Measurements from ENCODE around the gene TRAPPC12.
"Not testable (repeated sequence)": the region's sequence is repeated elsewhere in the genome, so short reads cannot be mapped to it uniquely, and the experiment has no call there.

The TRAPPC12 gene

DNA sequence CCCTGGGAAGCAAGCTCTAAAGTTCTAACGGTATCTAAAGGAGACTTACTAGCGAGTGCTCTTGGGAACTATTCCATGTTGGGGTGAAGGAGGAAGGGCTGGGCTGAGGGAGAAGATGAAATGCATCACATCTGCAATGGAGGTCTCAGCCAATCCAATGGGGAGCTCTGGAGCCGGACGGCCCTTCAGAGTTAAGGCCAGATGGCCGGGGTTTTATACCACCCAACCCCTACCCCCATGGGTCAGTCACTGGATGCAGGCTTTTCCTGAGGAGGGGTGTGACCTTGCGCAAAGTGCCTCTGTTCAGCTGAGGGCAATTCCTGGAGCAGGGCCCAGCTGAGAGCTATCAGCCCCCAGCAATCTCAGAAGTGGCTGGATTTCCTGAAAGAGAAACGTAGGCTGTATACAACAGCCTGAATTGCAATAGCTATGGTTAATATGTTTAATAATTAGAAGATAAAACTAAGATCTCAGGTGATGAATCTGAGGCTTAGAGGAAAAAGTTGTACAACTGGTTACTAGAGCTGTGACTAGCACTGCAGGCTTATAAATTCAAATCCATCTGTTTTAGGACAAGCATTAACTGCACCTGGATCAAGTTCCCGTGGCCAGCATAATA, 23.4 kb upstream of the TRAPPC12 start:
- no peaks in the 10 kb centered on the region for H3K9me3 ChIP-seq (ENCODE audit: control insufficient read depth, insufficient read depth, low read length)
- H3K27ac ChIP-seq (ENCODE audit: low read depth, low read length): no peak overlapping the region
- H3K79me2 ChIP-seq (ENCODE audit: control insufficient read depth, low read length): peaks cover 59% of the 10 kb centered on the region
- H3K36me3 ChIP-seq (ENCODE audit: control insufficient read depth, low read length): peaks cover 32% of the 10 kb centered on the region
- no peaks in the 10 kb centered on the region for H4K20me1 ChIP-seq (ENCODE audit: control insufficient read depth, insufficient read depth, low read depth, low read length)
- peaks cover 16% of the 10 kb centered on the region for H3K4me1 ChIP-seq (ENCODE audit: control insufficient read depth, low read length)
- TF ChIP-seq, protein P1, sequence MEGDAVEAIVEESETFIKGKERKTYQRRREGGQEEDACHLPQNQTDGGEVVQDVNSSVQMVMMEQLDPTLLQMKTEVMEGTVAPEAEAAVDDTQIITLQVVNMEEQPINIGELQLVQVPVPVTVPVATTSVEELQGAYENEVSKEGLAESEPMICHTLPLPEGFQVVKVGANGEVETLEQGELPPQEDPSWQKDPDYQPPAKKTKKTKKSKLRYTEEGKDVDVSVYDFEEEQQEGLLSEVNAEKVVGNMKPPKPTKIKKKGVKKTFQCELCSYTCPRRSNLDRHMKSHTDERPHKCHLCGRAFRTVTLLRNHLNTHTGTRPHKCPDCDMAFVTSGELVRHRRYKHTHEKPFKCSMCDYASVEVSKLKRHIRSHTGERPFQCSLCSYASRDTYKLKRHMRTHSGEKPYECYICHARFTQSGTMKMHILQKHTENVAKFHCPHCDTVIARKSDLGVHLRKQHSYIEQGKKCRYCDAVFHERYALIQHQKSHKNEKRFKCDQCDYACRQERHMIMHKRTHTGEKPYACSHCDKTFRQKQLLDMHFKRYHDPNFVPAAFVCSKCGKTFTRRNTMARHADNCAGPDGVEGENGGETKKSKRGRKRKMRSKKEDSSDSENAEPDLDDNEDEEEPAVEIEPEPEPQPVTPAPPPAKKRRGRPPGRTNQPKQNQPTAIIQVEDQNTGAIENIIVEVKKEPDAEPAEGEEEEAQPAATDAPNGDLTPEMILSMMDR (IDR thresholded peaks at IDR 0.05; ENCODE audit: low read depth, low read length, poor library complexity, severe bottlenecking): no peak
- 0 out of 2 replicates have a peak, but pooled peaks cover 2% of the 10 kb centered on the region for H3F3A ChIP-seq (ENCODE audit: control insufficient read depth, insufficient read depth)
- H3K4me3 ChIP-seq (ENCODE audit: low read length): no peak overlapping the region
- no peaks in the 10 kb centered on the region for H3K9me2 ChIP-seq (replicated peaks; ENCODE audit: control insufficient read depth, low read length)
- no peaks in the 10 kb centered on the region for H3K27me3 ChIP-seq (ENCODE audit: control insufficient read depth, low read length)
- no peak overlapping the region for H3K4me2 ChIP-seq (ENCODE audit: low read length)

DNA sequence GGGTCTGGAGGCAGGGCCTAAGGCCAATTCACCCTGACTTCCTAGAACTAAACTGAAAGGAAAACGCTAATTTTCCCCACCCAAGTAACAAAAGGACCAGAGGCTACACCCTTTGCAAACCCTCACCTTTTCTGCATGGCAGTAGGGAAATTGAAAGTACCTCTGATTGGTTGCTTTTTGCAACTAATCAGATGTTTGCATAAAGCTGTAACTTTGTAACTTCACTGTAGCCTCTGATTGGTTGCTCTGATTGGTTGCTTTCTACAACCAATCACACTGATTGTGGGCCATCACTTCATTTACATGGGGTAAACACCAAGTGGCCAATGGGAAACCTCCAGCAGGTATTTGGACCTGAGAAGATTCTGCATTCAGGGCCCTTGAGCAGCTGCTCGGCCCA, 22.7 kb upstream of the TRAPPC12 start:
- Histone ChIP-seq H4K20me1 (ENCODE audit: control insufficient read depth, insufficient read depth, low read depth, low read length) (no peaks in the 10 kb centered on the region), H3K4me2 (ENCODE audit: low read length) (no peak overlapping the region), H3K9me3 (ENCODE audit: control insufficient read depth, insufficient read depth, low read length) (no peaks in the 10 kb centered on the region), H3K79me2 (ENCODE audit: control insufficient read depth, low read length) (peaks cover 65% of the 10 kb centered on the region), H3K4me1 (ENCODE audit: control insufficient read depth, low read length) (peaks cover 16% of the 10 kb centered on the region), H3K36me3 (ENCODE audit: control insufficient read depth, low read length) (peaks cover 32% of the 10 kb centered on the region), H3F3A (ENCODE audit: control insufficient read depth, insufficient read depth) (0 out of 2 replicates have a peak, but pooled peaks cover 2% of the 10 kb centered on the region), H3K27ac (ENCODE audit: low read depth, low read length) (no peak overlapping the region), H3K9me2 (replicated peaks; ENCODE audit: control insufficient read depth, low read length) (no peaks in the 10 kb centered on the region), H3K4me3 (ENCODE audit: low read length) (no peak overlapping the region), H3K27me3 (ENCODE audit: control insufficient read depth, low read length) (no peaks in the 10 kb centered on the region)
- TF ChIP-seq, protein P1 (IDR thresholded peaks at IDR 0.05; ENCODE audit: low read depth, low read length, poor library complexity, severe bottlenecking): no peak
- no peak for TF ChIP-seq EZH2phosphoT487 (IDR thresholded peaks at IDR 0.05; ENCODE audit: borderline replicate concordance, low read length)

GRCh38 chr2:3357446-3357845, 22.0 kb upstream of the TRAPPC12 start:
- H3K27me3 ChIP-seq (ENCODE audit: control insufficient read depth, low read length); H3K9me3 ChIP-seq (ENCODE audit: control insufficient read depth, insufficient read depth, low read length); H3K27ac ChIP-seq (ENCODE audit: low read depth, low read length); H3K4me3 ChIP-seq (ENCODE audit: low read length); H3F3A ChIP-seq (ENCODE audit: control insufficient read depth, insufficient read depth); H3K4me2 ChIP-seq (ENCODE audit: low read length); H3K9me2 ChIP-seq (replicated peaks; ENCODE audit: control insufficient read depth, low read length); H4K20me1 ChIP-seq (ENCODE audit: control insufficient read depth, insufficient read depth, low read depth, low read length): not testable (repeated sequence)
- Histone ChIP-seq H3K4me1 (ENCODE audit: control insufficient read depth, low read length) (peaks cover 20% of the 10 kb centered on the region), H3K79me2 (ENCODE audit: control insufficient read depth, low read length) (peaks cover 71% of the 10 kb centered on the region), H3K36me3 (ENCODE audit: control insufficient read depth, low read length) (peaks cover 30% of the 10 kb centered on the region)

DNA sequence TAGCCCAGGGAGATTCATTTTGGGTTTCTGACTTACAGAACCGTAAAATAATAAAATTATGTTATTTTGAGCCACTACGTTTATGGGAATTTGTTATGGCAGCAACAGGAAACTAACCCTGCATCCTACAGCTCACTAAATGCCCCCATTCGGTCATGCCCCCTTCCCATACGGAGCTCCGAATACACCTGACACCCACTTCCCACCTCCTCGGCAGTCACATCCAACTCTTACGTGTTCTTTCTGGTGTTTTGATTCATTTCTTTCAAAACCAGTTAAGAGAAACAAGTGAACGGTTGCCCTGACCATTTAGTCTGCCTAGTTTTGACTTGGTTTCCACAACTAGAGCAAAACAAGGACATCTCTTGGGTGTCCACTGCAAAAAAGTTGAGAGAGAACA, 21.6 kb upstream of the TRAPPC12 start:
- H4K20me1 ChIP-seq (ENCODE audit: control insufficient read depth, insufficient read depth, low read depth, low read length): 0 out of 2 replicates have a peak, but pooled peaks cover 4% of the 10 kb centered on the region
- H3K4me3 ChIP-seq (ENCODE audit: low read length): no peak overlapping the region
- no peak overlapping the region; the same call in 1 of the 2 replicates for H3K4me2 ChIP-seq (ENCODE audit: low read length)
- H3K79me2 ChIP-seq (ENCODE audit: control insufficient read depth, low read length): peaks cover 76% of the 10 kb centered on the region
- no peaks in the 10 kb centered on the region for H3K27me3 ChIP-seq (ENCODE audit: control insufficient read depth, low read length)
- peaks cover 25% of the 10 kb centered on the region for H3K36me3 ChIP-seq (ENCODE audit: control insufficient read depth, low read length)
- H3F3A ChIP-seq (ENCODE audit: control insufficient read depth, insufficient read depth): 0 out of 2 replicates have a peak, but pooled peaks cover 2% of the 10 kb centered on the region
- H3K9me3 ChIP-seq (ENCODE audit: control insufficient read depth, insufficient read depth, low read length): no peaks in the 10 kb centered on the region
- peaks cover 24% of the 10 kb centered on the region for H3K4me1 ChIP-seq (ENCODE audit: control insufficient read depth, low read length)
- TF ChIP-seq EZH2phosphoT487 (IDR thresholded peaks at IDR 0.05; ENCODE audit: borderline replicate concordance, low read length): no peak
- TF ChIP-seq, protein P1 (IDR thresholded peaks at IDR 0.05; ENCODE audit: low read depth, low read length, poor library complexity, severe bottlenecking): no peak
- no peak overlapping the region for H3K27ac ChIP-seq (ENCODE audit: low read depth, low read length)
- H3K9me2 ChIP-seq (replicated peaks; ENCODE audit: control insufficient read depth, low read length): no peaks in the 10 kb centered on the region
